GM18861 (cell line): ENCODE measurements around the gene DMD.

Source experiments
- ATAC-seq: cut with Tn5 transposase; IDR thresholded peaks from one replicate; pipeline ENCODE4 v1.9.1; 2021; ENCODE audit not compliant: unreplicated experiment

Gene DMD

DNA sequence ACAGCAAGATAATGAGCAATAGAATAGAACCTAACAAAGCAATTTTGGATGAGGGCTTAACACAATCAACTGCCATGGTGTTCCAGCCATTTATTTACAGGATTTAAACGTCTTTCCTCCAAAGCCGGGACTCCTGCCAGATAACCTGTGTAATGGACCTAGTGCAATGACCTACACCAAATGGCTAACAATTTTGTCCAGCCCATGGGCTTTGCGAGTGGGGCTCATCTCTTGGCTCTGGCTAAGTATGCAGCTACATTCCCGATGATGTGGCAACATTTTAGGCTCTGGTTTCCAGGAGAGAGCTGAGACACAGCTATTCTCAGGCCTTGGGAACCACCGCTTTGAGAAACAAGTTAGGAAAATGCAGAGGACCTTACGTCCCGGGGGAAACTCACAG lies 1317.2 kb downstream of the DMD start:
- no peak for ATAC-seq

GRCh38 chrX:31893525-31893924 lies 1317.8 kb downstream of the DMD start:
- ATAC-seq: peak; percentile 77

- no peak for ATAC-seq
Measured at GRCh38 chrX:31889088-31889487, 1322.3 kb downstream of the DMD start.

GRCh38 chrX:31884535-31884934 lies 1326.8 kb downstream of the DMD start:
- no peak for ATAC-seq

GRCh38 chrX:31872007-31872406 lies 1339.3 kb downstream of the DMD start:
- ATAC-seq: no peak

GRCh38 chrX:31870267-31870666 lies 1341.1 kb downstream of the DMD start:
- no peak for ATAC-seq

DNA sequence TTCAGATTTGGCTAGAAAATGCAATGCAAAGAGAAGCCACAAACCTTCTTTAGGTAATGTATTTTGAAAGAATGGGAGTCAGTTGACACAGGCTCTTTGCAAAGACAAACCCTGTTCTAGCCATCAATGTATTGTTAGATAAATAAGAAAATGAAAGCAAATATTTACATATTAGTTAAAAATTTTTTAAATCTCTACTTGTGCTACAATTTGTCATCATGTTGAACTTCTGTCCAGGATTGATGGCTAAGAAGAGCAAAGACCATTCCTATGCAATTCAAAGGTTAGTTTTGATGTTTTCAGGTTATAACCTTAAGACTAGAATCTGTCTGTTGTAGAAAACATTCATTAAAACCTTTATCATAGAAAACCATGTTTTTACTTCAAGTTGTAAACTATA lies 1350.7 kb downstream of the DMD start:
- ATAC-seq: no peak

- ATAC-seq: no peak
Measured at GRCh38 chrX:31858915-31859314, 1352.4 kb downstream of the DMD start.

DNA sequence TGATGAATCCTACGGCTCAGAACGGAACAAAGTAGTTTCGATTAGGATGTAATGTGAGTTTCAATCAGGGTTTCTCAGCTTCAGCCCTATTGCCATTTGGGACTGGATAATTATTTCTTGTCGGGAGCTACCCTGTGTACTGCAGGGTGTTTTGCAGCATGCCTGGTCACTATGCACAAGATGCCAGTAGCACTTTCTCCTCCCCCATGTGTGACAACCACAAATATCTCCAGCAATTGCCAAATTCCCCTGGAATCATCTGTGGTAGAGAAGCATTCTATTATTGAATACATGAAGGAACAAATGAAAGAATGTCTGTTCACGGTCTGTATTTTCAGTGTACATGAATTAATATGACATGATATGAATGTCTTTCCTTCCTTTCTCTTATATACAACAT lies 1356.6 kb downstream of the DMD start:
- ATAC-seq: no peak

DNA sequence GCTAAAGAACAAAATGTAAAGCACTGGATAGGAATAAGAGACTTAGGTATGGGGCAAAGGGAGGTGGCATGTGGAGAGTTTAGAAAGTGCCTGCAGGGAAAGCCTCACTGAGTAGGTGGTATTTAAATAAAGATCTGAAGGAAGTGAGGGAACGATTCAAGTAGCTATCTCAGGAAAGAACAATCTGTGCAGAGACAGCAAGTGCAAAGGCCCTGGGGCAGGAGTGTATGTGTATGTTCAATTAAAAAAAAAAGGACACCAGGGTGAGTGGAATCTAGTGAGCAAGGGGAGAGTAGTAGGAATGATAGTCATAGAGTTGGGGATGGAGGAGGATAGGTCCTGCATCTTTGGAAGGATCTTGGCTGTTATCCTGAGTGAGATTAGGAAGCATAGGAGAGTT lies 1359.6 kb downstream of the DMD start:
- ATAC-seq: no peak

- no peak for ATAC-seq
Measured at GRCh38 chrX:31847773-31848172, 1363.6 kb downstream of the DMD start.

DNA sequence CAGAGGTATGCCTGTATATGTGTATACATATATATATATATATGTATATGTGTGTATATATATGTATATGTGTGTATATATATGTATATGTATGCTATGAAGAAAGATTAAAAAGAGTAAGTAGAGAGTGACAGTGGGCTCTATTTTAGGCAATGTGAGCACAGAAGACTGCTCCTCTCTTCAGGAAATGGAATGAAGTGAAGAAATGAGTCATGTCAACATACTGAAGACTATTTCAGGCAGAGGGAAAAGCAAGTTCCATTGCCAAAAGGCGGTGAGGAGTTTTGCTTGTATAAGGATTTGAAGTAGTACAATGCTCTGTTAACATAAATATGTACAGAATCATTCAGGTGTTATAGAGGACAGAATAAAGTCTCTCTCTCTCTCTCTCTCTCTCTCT lies 1366.3 kb downstream of the DMD start:
- ATAC-seq: no peak

DNA sequence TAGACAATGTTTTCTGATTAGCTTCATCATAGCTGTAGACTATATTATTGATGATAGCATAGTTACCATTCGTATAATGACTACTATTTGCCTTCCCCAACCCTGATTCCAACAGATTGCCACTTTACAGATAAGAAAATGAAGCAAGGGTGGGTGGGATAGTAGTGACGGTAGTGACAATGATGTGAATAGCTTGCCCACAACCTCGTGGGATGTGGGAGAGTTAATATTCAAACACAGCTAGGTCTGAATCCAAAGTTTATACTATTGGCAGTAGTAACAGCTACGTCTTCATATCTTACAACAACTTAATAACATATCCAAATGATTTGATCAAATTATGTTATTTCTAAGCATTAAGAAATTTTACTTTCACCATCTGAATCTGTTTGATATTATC lies 1372.7 kb downstream of the DMD start:
- ATAC-seq: no peak

GRCh38 chrX:31837445-31838049 lies 1373.8 kb downstream of the DMD start:
- ATAC-seq: peak; percentile 43

DNA sequence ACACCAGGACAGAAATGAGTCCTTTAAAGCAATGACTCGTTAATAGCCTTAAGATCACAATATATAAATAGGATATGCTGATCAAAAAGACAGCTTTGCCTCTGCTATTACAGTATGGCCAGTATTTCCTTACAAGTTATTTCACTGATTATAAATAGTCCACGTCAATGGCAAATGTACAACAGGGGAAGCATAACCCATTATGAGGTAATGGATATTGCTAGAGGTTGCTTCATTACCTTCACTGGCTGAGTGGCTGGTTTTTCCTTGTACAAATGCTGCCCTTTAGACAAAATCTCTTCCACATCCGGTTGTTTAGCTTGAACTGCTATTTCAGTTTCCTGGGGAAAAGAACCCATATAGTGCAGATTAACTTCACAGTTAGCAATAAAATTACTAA lies 1374.9 kb downstream of the DMD start:
- ATAC-seq: no peak

- ATAC-seq: no peak
Measured at GRCh38 chrX:31832263-31832662, 1379.1 kb downstream of the DMD start.

GRCh38 chrX:31820430-31821210 lies 1390.7 kb downstream of the DMD start:
- no peak for ATAC-seq

GRCh38 chrX:31819455-31819854 lies 1391.9 kb downstream of the DMD start:
- no peak for ATAC-seq

DNA sequence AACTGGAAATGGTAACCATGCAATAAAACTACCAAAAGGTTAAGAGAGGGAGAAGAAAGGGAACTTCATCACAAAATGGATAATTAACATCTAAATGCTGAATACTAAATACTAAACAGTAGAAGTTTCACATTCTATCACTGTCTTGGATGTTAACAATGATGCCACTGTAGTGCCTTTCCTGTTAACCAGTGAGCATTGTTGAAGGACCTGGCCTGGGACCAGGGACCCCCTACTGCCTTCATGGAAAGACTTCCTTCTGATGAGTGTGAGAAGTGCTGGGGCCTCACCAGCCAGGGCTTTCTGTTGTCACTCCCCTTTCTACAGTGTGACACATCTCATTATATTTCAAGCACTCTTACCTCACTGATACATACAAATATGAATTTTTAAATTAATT lies 1400.2 kb downstream of the DMD start:
- no peak for ATAC-seq

GRCh38 chrX:31808357-31808756 lies 1403.0 kb downstream of the DMD start:
- no peak for ATAC-seq

- ATAC-seq: no peak
Measured at GRCh38 chrX:31807165-31807564, 1404.2 kb downstream of the DMD start.

DNA sequence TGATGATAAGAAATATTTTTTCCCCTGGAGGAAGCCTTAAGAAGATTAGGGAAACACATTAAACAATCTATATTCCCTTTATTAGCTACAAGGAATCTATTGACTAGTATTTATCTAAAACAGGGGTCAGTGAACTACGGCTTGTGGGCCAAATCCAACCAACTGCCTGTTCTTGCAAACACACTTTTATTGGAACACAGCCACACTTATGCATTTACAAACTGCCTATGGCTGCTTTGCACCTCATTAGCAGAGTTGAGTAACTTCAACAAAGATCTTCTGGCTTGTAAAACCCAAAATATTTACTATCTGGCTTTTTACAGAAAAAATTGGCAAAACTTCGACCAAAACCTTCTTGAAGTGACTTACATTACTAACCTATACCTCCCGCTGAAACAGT lies 1405.6 kb downstream of the DMD start:
- no peak for ATAC-seq

- ATAC-seq: no peak
Measured at GRCh38 chrX:31800219-31800618, 1411.1 kb downstream of the DMD start.
